Neuronal stem cell (in vitro differentiated cells): ENCODE data around the gene LIMA1.
"Not testable (repeated sequence)": the region's sequence is repeated elsewhere in the genome, so short reads cannot be mapped to it uniquely, and the experiment has no call there.

Experiments used
- DNase-seq: peaks from one replicate; pipeline ENCODE4 v3.0.0-alpha.2; 2013; ENCODE audit warnings: low spot score
- H2AFZ ChIP-seq: one replicate; pipeline ENCODE4 v1.6.1; 2013; ENCODE audit warnings: mild to moderate bottlenecking, low read length, inconsistent platforms
- H2AK5ac ChIP-seq: 2 replicates; pipeline ENCODE4 v1.6.1; 2013; ENCODE audit warnings: low read depth, mild to moderate bottlenecking, inconsistent platforms, low read length, moderate library complexity, mixed read lengths
- H2BK120ac ChIP-seq: 2 replicates; pipeline ENCODE4 v1.6.1; 2013; ENCODE audit warnings: low read depth, mild to moderate bottlenecking, inconsistent platforms, low read length, moderate library complexity, mixed read lengths
- H2BK12ac ChIP-seq: one replicate; pipeline ENCODE4 v1.6.1; 2013; ENCODE audit warnings: low read length, inconsistent platforms
- H2BK15ac ChIP-seq: 2 replicates; pipeline ENCODE4 v1.6.1; 2013; ENCODE audit warnings: mild to moderate bottlenecking, low read length, inconsistent platforms, mixed read lengths
- H2BK5ac ChIP-seq: one replicate; pipeline ENCODE4 v1.6.1; 2013; ENCODE audit warnings: inconsistent platforms, mild to moderate bottlenecking, low read length, moderate library complexity
- H3K14ac ChIP-seq: one replicate; pipeline ENCODE4 v1.6.1; 2013; ENCODE audit warnings: low read length, inconsistent platforms
- H3K18ac ChIP-seq: 2 replicates; pipeline ENCODE4 v1.6.1; 2013; ENCODE audit warnings: low read length, inconsistent platforms
- H3K23ac ChIP-seq: 2 replicates; pipeline ENCODE4 v1.6.1; 2013; ENCODE audit warnings: low read depth, mild to moderate bottlenecking, mixed read lengths, low read length, inconsistent platforms; ENCODE audit not compliant: poor library complexity
- H3K27ac ChIP-seq: replicated peaks from 3 replicates; pipeline ENCODE4 v1.5.1; 2013; ENCODE audit warnings: low read length, inconsistent platforms
- H3K27me3 ChIP-seq, 3 experiments: 2 replicates each; pipeline ENCODE4 v1.6.1; 2013; ENCODE audit warnings: low read length in 3 of 3, mild to moderate bottlenecking in 2 of 3, inconsistent platforms in 1 of 3, low read depth in 1 of 3, mixed read lengths in 1 of 3, moderate library complexity in 1 of 3; ENCODE audit not compliant: control insufficient read depth in 3 of 3, insufficient read depth in 3 of 3
- H3K36me3 ChIP-seq, 2 donors: replicated peaks in 1 of 2; 2 replicates each; pipeline ENCODE4 v1.6.1; 2013; ENCODE audit warnings: low read length in 2 of 2; ENCODE audit not compliant: control insufficient read depth in 2 of 2, insufficient read depth in 2 of 2
- H3K4ac ChIP-seq: 2 replicates; pipeline ENCODE4 v1.6.1; 2013; ENCODE audit warnings: inconsistent platforms, mild to moderate bottlenecking, low read length, moderate library complexity
- H3K4me1 ChIP-seq, 2 donors: 1 replicate in 1 of 2; 2 replicates in 1 of 2; pipeline ENCODE4 v1.6.1; 2013; ENCODE audit warnings: low read length in 2 of 2, low read depth in 1 of 2; ENCODE audit not compliant: control insufficient read depth in 2 of 2, insufficient read depth in 1 of 2
- H3K4me2 ChIP-seq: one replicate; pipeline ENCODE4 v1.6.1; 2013; ENCODE audit warnings: mild to moderate bottlenecking, low read length, inconsistent platforms; ENCODE audit not compliant: insufficient read depth, poor library complexity, severe bottlenecking
- H3K4me3 ChIP-seq, 2 donors: 2 replicates each; pipeline ENCODE4 v1.5.1; 2013; ENCODE audit warnings: low read length in 2 of 2, mild to moderate bottlenecking in 2 of 2, inconsistent platforms in 1 of 2, moderate library complexity in 1 of 2
- H3K79me1 ChIP-seq: one replicate; pipeline ENCODE4 v1.6.1; 2013; ENCODE audit warnings: low read depth, mild to moderate bottlenecking, inconsistent platforms, low read length, moderate library complexity
- H3K9ac ChIP-seq: one replicate; pipeline ENCODE4 v1.6.1; 2013; ENCODE audit warnings: mild to moderate bottlenecking, low read depth, low read length, inconsistent platforms; ENCODE audit not compliant: poor library complexity
- H3K9me3 ChIP-seq, 2 donors: replicated peaks in 1 of 2; 2 replicates each; pipeline versions ENCODE3 to v1.6.1; 2013; ENCODE audit warnings: low read length in 2 of 2, mild to moderate bottlenecking in 2 of 2, inconsistent platforms in 1 of 2, low read depth in 1 of 2, mixed read lengths in 1 of 2, moderate library complexity in 1 of 2; ENCODE audit not compliant: control insufficient read depth in 2 of 2, insufficient read depth in 1 of 2
- H4K8ac ChIP-seq: one replicate; pipeline ENCODE4 v1.6.1; 2013; ENCODE audit warnings: low read depth, mild to moderate bottlenecking, inconsistent platforms, low read length, moderate library complexity
- H4K91ac ChIP-seq: one replicate; pipeline ENCODE4 v1.6.1; 2013; ENCODE audit warnings: low read length, low read depth, mild to moderate bottlenecking, inconsistent platforms; ENCODE audit not compliant: poor library complexity
- whole genome bisulfite sequencing, 2 donors: extraction: QIAGEN DNeasy Blood & Tissue Kit; methylation state at CpG; one replicate each; pipeline ENCODE4 v1.1.7; 2013; ENCODE audit warnings: missing lambda C conversion rate in 2 of 2, mixed read lengths in 1 of 2; ENCODE audit not compliant: insufficient read length in 2 of 2, insufficient replicate concordance in 1 of 2; ENCODE audit errors: extremely low coverage in 2 of 2; 5-methylcytosine and 5-hydroxymethylcytosine counted together

Gene LIMA1

DNA sequence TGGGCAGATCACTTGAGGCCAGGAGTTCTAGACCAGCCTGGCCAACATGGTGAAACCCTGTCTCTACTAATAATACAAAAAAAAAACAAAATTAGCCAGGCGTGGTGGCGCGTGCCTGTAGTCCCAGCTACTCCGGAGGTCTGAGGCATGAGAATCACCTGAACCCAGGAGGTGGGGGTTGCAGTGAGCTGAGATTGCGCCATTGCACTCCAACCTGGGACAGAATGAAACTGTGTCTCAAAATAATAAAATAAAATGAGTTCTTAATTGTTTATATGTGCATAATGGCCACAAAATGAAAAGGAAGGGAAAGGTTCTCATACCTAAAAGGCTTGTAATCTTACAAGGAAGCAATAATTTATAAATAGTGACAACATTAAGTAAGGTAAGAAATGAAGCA lies 8.2 kb downstream of the LIMA1 start:
- not testable (repeated sequence) for H2AFZ ChIP-seq, H2BK15ac ChIP-seq, H2BK120ac ChIP-seq, H3K18ac ChIP-seq, H3K4ac ChIP-seq, H3K23ac ChIP-seq, H4K8ac ChIP-seq, H3K27ac ChIP-seq, H3K36me3 ChIP-seq, H4K91ac ChIP-seq, H3K9me3 ChIP-seq, DNase-seq, H3K4me2 ChIP-seq, H3K9ac ChIP-seq, H3K4me3 ChIP-seq, H3K14ac ChIP-seq, H3K27me3 ChIP-seq, H2BK5ac ChIP-seq, H3K4me1 ChIP-seq, H3K79me1 ChIP-seq, H2BK12ac ChIP-seq, H2AK5ac ChIP-seq
- WGBS, 2 donors = no CpG with 5 or more reads among the region's 5 CpGs

GRCh38 chr12:50271724-50272247 lies 11.5 kb downstream of the LIMA1 start:
- no peak overlapping the region for H2AK5ac ChIP-seq
- no peak overlapping the region for H2BK120ac ChIP-seq
- no peak overlapping the region for H2AFZ ChIP-seq
- no peak overlapping the region for H3K27ac ChIP-seq
- no peak overlapping the region for H2BK5ac ChIP-seq
- no peak overlapping the region for H3K4me2 ChIP-seq
- no peak overlapping the region for H2BK15ac ChIP-seq
- H4K8ac ChIP-seq = no peak overlapping the region
- no peak overlapping the region for H3K4ac ChIP-seq
- H3K4me1 ChIP-seq = peaks cover 0 to 3% of the 10 kb centered on the region in 2 donors
- no peak overlapping the region for H4K91ac ChIP-seq
- H3K14ac ChIP-seq = no peak overlapping the region
- H3K36me3 ChIP-seq = no peaks in the 10 kb centered on the region
- no peaks in the 10 kb centered on the region for H3K27me3 ChIP-seq
- DNase-seq = no peak
- WGBS, 2 donors = no CpG with 5 or more reads among the region's 2 CpGs
- no peak overlapping the region for H2BK12ac ChIP-seq
- H3K18ac ChIP-seq = no peak overlapping the region
- peaks cover 2% of the 10 kb centered on the region for H3K79me1 ChIP-seq
- no peak overlapping the region for H3K4me3 ChIP-seq
- H3K9ac ChIP-seq = no peak overlapping the region
- H3K23ac ChIP-seq = no peak overlapping the region
- H3K9me3 ChIP-seq = no peaks in the 10 kb centered on the region

GRCh38 chr12:50268482-50268881 lies 14.8 kb downstream of the LIMA1 start:
- Histone ChIP-seq H3K79me1 (no peaks in the 10 kb centered on the region), H3K18ac (no peak overlapping the region), H3K27ac (no peak overlapping the region), H4K8ac (no peak overlapping the region), H3K9me3 (peaks cover 0 to 2% of the 10 kb centered on the region in 2 donors), H3K4me3 (no peak overlapping the region), H3K4me1 (peaks cover 0 to 3% of the 10 kb centered on the region in 2 donors), H2BK120ac (no peak overlapping the region), H3K14ac (no peak overlapping the region), H3K27me3 (no peaks in the 10 kb centered on the region), H3K4ac (no peak overlapping the region), H2AK5ac (no peak overlapping the region), H2BK12ac (no peak overlapping the region), H2AFZ (no peak overlapping the region), H3K9ac (no peak overlapping the region), H3K36me3 (no peaks in the 10 kb centered on the region), H3K23ac (no peak overlapping the region), H3K4me2 (no peak overlapping the region), H2BK15ac (no peak overlapping the region), H2BK5ac (no peak overlapping the region), H4K91ac (no peak overlapping the region)
- WGBS, 2 donors = no CpG with 5 or more reads among the region's 2 CpGs
- no peak for DNase-seq

GRCh38 chr12:50265770-50266524 lies 17.4 kb downstream of the LIMA1 start:
- no peak overlapping the region for H2BK5ac ChIP-seq
- DNase-seq = no peak
- H2BK15ac ChIP-seq = no peak overlapping the region
- no peak overlapping the region for H2AFZ ChIP-seq
- H2BK120ac ChIP-seq = no peak overlapping the region
- no peak overlapping the region for H3K14ac ChIP-seq
- no peak overlapping the region for H4K8ac ChIP-seq
- H2AK5ac ChIP-seq = no peak overlapping the region
- H3K9ac ChIP-seq = no peak overlapping the region
- no peak overlapping the region for H2BK12ac ChIP-seq
- H3K9me3 ChIP-seq = peaks cover 0 to 2% of the 10 kb centered on the region in 2 donors
- no peak overlapping the region for H3K4ac ChIP-seq
- peaks cover 0 to 3% of the 10 kb centered on the region in 2 donors for H3K4me1 ChIP-seq
- H3K4me2 ChIP-seq = no peak overlapping the region
- H3K18ac ChIP-seq = no peak overlapping the region
- H3K4me3 ChIP-seq = no peak overlapping the region
- H3K79me1 ChIP-seq = no peaks in the 10 kb centered on the region
- no peaks in the 10 kb centered on the region for H3K36me3 ChIP-seq
- no peak overlapping the region for H4K91ac ChIP-seq
- H3K23ac ChIP-seq = no peak overlapping the region
- whole genome bisulfite sequencing, 2 donors = no CpG with 5 or more reads among the region's 1 CpG
- H3K27me3 ChIP-seq = no peaks in the 10 kb centered on the region
- H3K27ac ChIP-seq = no peak overlapping the region
